ENCODE results near the gene GATA2. TPM values are rescaled to one million over a fixed set of nuclear protein-coding genes. Genes with fewer than 3 reads are reported as not detected.

GATA2 gene
- 7.8 and 11.3 TPM in 2 replicates for total RNA-seq

- peak; percentile 71 to 74 for DNase-seq (ENCODE audit: low read depth in 2 of 2)
Observed at GRCh38 chr3:128492671-128493569, at the start of gene GATA2. TSS of gene GATA2 (minus strand) at chr3:128493201. CDS start at chr3:128487031, 6,170 bp downstream.

GRCh38 chr3:128541246-128541645 lies 48.2 kb upstream of the GATA2 start:
- DNase-seq (ENCODE audit: low read depth in 2 of 2) = no peak

GRCh38 chr3:128539376-128539775 lies 46.4 kb upstream of the GATA2 start:
- DNase-seq (ENCODE audit: low read depth in 2 of 2) = no peak

- DNase-seq (ENCODE audit: low read depth in 2 of 2) = no peak
Observed at GRCh38 chr3:128537091-128537703, 44.2 kb upstream of the GATA2 start.

- DNase-seq (ENCODE audit: low read depth in 2 of 2) = no peak
Observed at GRCh38 chr3:128532012-128532983, 39.3 kb upstream of the GATA2 start.

GRCh38 chr3:128524374-128525299 lies 31.6 kb upstream of the GATA2 start:
- DNase-seq (ENCODE audit: low read depth in 2 of 2) = peak in 1 of 2 donors; percentile 62

- DNase-seq (ENCODE audit: low read depth in 2 of 2) = no peak
Observed at GRCh38 chr3:128523591-128523990, 30.6 kb upstream of the GATA2 start.

GRCh38 chr3:128521715-128522114 lies 28.7 kb upstream of the GATA2 start:
- DNase-seq (ENCODE audit: low read depth in 2 of 2) = no peak

- DNase-seq (ENCODE audit: low read depth in 2 of 2) = no peak
Observed at GRCh38 chr3:128518587-128519490, 25.8 kb upstream of the GATA2 start.

GRCh38 chr3:128517648-128518047 lies 24.6 kb upstream of the GATA2 start:
- DNase-seq (ENCODE audit: low read depth in 2 of 2) = no peak

- DNase-seq (ENCODE audit: low read depth in 2 of 2) = no peak
Observed at GRCh38 chr3:128515967-128516366, 23.0 kb upstream of the GATA2 start.

GRCh38 chr3:128508852-128509251 lies 15.9 kb upstream of the GATA2 start:
- no peak for DNase-seq (ENCODE audit: low read depth in 2 of 2)

- DNase-seq (ENCODE audit: low read depth in 2 of 2) = no peak
Observed at GRCh38 chr3:128506754-128507153, 13.8 kb upstream of the GATA2 start.

GRCh38 chr3:128505771-128506170 lies 12.8 kb upstream of the GATA2 start:
- DNase-seq (ENCODE audit: low read depth in 2 of 2) = peak in 1 of 2 donors; percentile 32

GRCh38 chr3:128504963-128505730 lies 12.1 kb upstream of the GATA2 start:
- DNase-seq (ENCODE audit: low read depth in 2 of 2) = no peak

GRCh38 chr3:128504533-128504915 lies 11.5 kb upstream of the GATA2 start:
- DNase-seq (ENCODE audit: low read depth in 2 of 2) = no peak

- DNase-seq (ENCODE audit: low read depth in 2 of 2) = no peak
Observed at GRCh38 chr3:128503751-128504532, 10.9 kb upstream of the GATA2 start.

GRCh38 chr3:128503164-128503651 lies 10.2 kb upstream of the GATA2 start:
- no peak for DNase-seq (ENCODE audit: low read depth in 2 of 2)
